ENCODE data around the gene THSD7A.

THSD7A gene

DNA sequence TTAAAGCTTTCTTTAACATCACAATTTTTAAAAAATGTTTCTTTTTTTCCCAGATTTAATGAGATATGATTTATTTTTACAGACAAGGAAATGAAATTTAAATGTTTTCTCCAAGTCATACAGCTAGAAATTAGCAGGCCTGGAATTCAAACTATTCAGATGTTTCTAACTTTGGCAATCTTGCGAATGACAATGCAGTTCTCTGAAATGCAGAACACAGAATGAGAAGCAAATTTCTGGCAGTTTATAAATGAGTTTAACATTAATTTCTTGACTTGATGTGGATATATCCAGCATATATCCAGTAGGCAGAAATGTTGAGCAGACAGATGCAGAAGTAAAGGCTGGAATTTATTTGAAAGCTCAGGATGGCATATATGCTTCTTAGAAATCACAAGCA is 227.5 kb downstream of the THSD7A start:
- Histone ChIP-seq H3K9me3 (ENCODE audit: low read depth, low read length) (no peaks in the 10 kb centered on the region), H3K27ac (no peak overlapping the region), H3K36me3 (ENCODE audit: insufficient read depth, low read length) (no peaks in the 10 kb centered on the region), H3K4me3 (no peak overlapping the region), H3K9ac (ENCODE audit: insufficient read length) (no peak overlapping the region)
- TF ChIP-seq POLR2AphosphoS5 (IDR thresholded peaks at IDR 0.05; ENCODE audit: borderline replicate concordance, low read depth, low read length), result no peak
- TF ChIP-seq FOXP2 (optimal IDR thresholded peaks at IDR 0.05; ENCODE audit: control extremely low read depth, extremely low read length, insufficient read depth), result no peak
- TF ChIP-seq EZH2 (IDR thresholded peaks at IDR 0.05), result no peak
- no peak for DNase-seq (ENCODE audit: low read depth, low spot score)

DNA sequence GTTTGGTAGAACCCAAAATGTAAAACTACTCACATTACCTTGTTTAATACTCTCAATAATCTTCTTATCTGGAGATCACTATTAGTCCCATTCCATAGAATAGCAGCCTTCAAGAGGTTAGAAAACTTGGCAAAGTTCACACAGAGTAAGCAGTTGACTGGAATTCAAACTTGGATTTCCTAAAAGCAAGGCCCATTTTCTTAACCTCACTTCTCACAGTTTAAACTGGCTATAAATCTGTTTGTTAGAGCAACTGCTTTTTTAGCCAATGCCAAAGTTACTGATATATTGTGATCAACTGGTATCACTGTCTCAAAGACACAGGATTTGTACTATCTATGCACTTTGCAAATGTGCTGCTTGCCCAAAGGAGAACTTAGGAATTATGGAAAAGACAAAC is 230.2 kb downstream of the THSD7A start:
- no peaks in the 10 kb centered on the region for H3K9me3 ChIP-seq (ENCODE audit: low read depth, low read length)
- no peak for TF ChIP-seq POLR2AphosphoS5 (IDR thresholded peaks at IDR 0.05; ENCODE audit: borderline replicate concordance, low read depth, low read length)
- TF ChIP-seq FOXP2 (optimal IDR thresholded peaks at IDR 0.05; ENCODE audit: control extremely low read depth, extremely low read length, insufficient read depth), result no peak
- no peak for TF ChIP-seq EZH2 (IDR thresholded peaks at IDR 0.05)
- no peak for DNase-seq (ENCODE audit: low read depth, low spot score)
- no peak overlapping the region for H3K27ac ChIP-seq
- H3K4me3 ChIP-seq, result no peak overlapping the region
- no peak overlapping the region for H3K9ac ChIP-seq (ENCODE audit: insufficient read length)
- H3K36me3 ChIP-seq (ENCODE audit: insufficient read depth, low read length), result no peaks in the 10 kb centered on the region

DNA sequence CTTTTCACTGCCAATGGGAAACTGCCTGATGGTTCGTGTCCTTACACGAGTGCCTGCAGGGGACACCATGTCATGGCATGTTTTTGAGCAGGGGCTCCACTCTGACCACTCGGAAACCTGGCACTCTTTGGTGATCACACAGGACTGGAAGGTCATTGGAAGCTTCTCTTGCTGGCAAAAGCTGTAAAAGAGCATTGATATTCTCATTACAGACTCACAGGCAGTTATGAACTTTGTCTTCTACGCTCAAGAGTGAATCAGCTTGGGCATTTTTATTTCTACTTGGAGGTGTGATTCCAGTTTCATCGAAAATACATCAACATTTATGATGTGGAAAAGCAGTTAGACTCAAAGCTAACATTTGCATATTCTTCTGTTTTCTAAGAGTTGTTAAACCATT is 238.7 kb downstream of the THSD7A start:
- H3K4me3 ChIP-seq, result no peak overlapping the region
- no peak for DNase-seq (ENCODE audit: low read depth, low spot score)
- no peak overlapping the region for H3K27ac ChIP-seq
- H3K9ac ChIP-seq (ENCODE audit: insufficient read length), result no peak overlapping the region
- no peak for TF ChIP-seq EZH2 (IDR thresholded peaks at IDR 0.05)
- no peak for TF ChIP-seq POLR2AphosphoS5 (IDR thresholded peaks at IDR 0.05; ENCODE audit: borderline replicate concordance, low read depth, low read length)
- TF ChIP-seq FOXP2 (optimal IDR thresholded peaks at IDR 0.05; ENCODE audit: control extremely low read depth, extremely low read length, insufficient read depth), result no peak
- H3K36me3 ChIP-seq (ENCODE audit: insufficient read depth, low read length), result no peaks in the 10 kb centered on the region
- no peaks in the 10 kb centered on the region for H3K9me3 ChIP-seq (ENCODE audit: low read depth, low read length)

DNA sequence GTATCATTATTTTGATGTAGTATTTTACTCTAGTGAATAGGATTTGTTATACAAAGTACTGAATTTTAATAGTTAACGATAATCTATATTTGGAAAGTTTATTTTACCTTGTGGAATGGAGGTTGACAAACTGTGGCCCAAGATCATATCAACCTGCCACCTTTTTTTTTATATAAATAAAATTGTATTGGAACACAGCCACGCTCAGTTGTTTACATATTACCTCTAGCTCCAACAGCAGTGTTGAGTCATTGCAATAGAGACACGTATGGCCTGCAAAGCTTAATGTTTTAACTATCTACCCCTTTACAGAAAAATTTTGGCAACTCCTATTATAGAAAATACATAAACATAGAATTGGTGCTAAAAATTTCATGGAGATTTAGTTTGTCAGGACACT is 239.3 kb downstream of the THSD7A start:
- Histone ChIP-seq H3K27ac (no peak overlapping the region), H3K36me3 (ENCODE audit: insufficient read depth, low read length) (no peaks in the 10 kb centered on the region), H3K9ac (ENCODE audit: insufficient read length) (no peak overlapping the region), H3K9me3 (ENCODE audit: low read depth, low read length) (no peaks in the 10 kb centered on the region), H3K4me3 (no peak overlapping the region)
- DNase-seq (ENCODE audit: low read depth, low spot score), result no peak
- TF ChIP-seq EZH2 (IDR thresholded peaks at IDR 0.05), result no peak

DNA sequence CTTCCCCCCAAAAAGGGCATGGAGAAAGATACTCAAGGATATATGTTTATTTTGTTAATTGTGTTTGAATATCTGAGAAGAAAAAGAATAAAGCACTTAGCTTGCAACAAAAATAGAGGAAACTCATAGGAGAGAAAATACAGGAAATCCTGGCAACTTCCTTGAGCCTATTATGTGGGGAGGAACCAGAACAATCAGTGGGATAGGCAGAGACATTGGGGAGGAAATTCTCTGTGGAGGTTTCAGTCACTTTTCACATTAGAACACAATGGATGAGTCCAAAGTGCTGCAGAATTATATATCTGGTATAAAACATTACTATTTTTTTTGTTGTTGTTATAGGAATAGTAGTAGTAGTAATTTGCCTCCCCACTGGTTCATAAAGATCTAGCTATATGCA is 240.1 kb downstream of the THSD7A start:
- no peak overlapping the region for H3K9ac ChIP-seq (ENCODE audit: insufficient read length)
- DNase-seq (ENCODE audit: low read depth, low spot score), result no peak
- H3K36me3 ChIP-seq (ENCODE audit: insufficient read depth, low read length), result no peaks in the 10 kb centered on the region
- H3K27ac ChIP-seq, result no peak overlapping the region
- H3K4me3 ChIP-seq, result no peak overlapping the region
- TF ChIP-seq FOXP2 (optimal IDR thresholded peaks at IDR 0.05; ENCODE audit: control extremely low read depth, extremely low read length, insufficient read depth), result no peak
- no peak for TF ChIP-seq EZH2 (IDR thresholded peaks at IDR 0.05)
- TF ChIP-seq POLR2AphosphoS5 (IDR thresholded peaks at IDR 0.05; ENCODE audit: borderline replicate concordance, low read depth, low read length), result no peak
- H3K9me3 ChIP-seq (ENCODE audit: low read depth, low read length), result no peaks in the 10 kb centered on the region

DNA sequence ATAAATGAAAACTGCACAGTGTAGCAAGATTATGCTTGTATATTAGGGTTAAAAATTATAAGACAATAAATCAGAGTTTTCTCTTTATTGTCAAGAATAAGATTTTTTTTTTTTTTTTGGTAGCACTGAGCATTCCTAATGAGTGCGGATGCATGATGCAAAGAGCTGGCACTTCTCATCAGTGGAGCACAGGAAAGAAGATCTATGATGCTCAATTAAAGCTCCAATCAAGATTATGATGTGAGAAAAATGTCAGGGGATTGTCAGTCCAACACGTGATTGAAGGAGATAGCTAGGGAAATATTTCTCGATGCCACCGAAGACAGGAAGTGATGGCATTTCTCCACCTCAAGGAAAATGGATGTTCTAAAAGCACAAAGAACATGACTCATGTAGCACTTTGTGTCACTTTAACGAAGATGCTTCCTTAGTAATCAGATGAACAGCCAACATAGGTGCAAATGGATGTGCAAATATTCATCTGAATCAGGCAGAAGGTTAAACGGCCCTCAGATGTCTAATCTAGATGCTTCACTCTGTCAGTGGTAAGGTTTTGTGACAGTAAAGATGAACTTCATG is 240.9 kb downstream of the THSD7A start:
- TF ChIP-seq FOXP2 (optimal IDR thresholded peaks at IDR 0.05; ENCODE audit: control extremely low read depth, extremely low read length, insufficient read depth) (no peak), EZH2 (IDR thresholded peaks at IDR 0.05) (no peak), POLR2AphosphoS5 (IDR thresholded peaks at IDR 0.05; ENCODE audit: borderline replicate concordance, low read depth, low read length) (no peak)
- no peak overlapping the region for H3K9ac ChIP-seq (ENCODE audit: insufficient read length)
- H3K27ac ChIP-seq, result no peak overlapping the region
- no peaks in the 10 kb centered on the region for H3K9me3 ChIP-seq (ENCODE audit: low read depth, low read length)
- H3K36me3 ChIP-seq (ENCODE audit: insufficient read depth, low read length), result no peaks in the 10 kb centered on the region
- DNase-seq (ENCODE audit: low read depth, low spot score), result no peak
- no peak overlapping the region for H3K4me3 ChIP-seq

DNA sequence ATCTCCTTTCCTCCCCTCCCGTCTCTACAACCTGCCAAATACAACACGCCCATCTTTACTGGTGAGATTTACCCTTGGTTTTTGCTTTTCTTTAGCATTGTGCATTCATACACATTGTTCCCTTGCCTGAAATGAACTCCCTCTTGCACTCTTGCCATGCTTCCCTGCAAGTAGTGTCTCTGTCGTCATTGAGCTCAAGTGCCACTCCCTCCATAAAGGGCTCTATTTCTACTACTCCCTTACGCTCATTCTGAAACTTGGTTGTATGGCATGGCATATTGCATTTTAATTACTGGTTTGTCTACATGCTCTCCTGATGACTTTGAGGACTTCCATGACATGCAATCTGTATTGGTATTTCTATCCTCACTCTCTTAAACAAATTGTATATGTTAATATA is 242.7 kb downstream of the THSD7A start:
- TF ChIP-seq POLR2AphosphoS5 (IDR thresholded peaks at IDR 0.05; ENCODE audit: borderline replicate concordance, low read depth, low read length) (no peak), FOXP2 (optimal IDR thresholded peaks at IDR 0.05; ENCODE audit: control extremely low read depth, extremely low read length, insufficient read depth) (no peak), EZH2 (IDR thresholded peaks at IDR 0.05) (no peak)
- DNase-seq (ENCODE audit: low read depth, low spot score), result no peak
- no peak overlapping the region for H3K27ac ChIP-seq

DNA sequence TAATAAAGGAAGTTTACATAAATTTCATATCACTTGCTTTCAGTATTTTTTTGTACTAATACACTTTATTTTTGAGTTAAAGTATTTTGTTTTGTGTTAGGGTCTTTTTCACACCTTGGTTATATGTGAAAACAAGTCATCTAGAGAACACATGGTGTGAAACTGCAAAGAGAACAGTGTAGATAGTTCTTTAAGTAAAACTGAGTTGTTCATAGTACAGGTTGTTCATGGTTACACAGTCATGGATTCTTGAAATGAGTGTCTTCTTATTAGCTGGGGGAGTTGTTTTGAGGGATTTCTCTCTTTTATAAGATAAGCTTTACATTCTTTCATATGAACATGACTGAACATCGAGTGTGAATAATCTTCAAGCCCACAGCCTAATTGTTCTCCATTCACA is 244.2 kb downstream of the THSD7A start:
- Histone ChIP-seq H3K9ac (ENCODE audit: insufficient read length) (no peak overlapping the region), H3K4me3 (no peak overlapping the region), H3K9me3 (ENCODE audit: low read depth, low read length) (no peaks in the 10 kb centered on the region), H3K36me3 (ENCODE audit: insufficient read depth, low read length) (no peaks in the 10 kb centered on the region), H3K27ac (no peak overlapping the region)
- TF ChIP-seq EZH2 (IDR thresholded peaks at IDR 0.05) (no peak), POLR2AphosphoS5 (IDR thresholded peaks at IDR 0.05; ENCODE audit: borderline replicate concordance, low read depth, low read length) (no peak), FOXP2 (optimal IDR thresholded peaks at IDR 0.05; ENCODE audit: control extremely low read depth, extremely low read length, insufficient read depth) (no peak)
- DNase-seq (ENCODE audit: low read depth, low spot score), result no peak

More for the DNA sequence above, 242.7 kb downstream of the THSD7A start:
- no peaks in the 10 kb centered on the region for H3K9me3 ChIP-seq (ENCODE audit: low read depth, low read length)
- no peak overlapping the region for H3K4me3 ChIP-seq
- H3K36me3 ChIP-seq (ENCODE audit: insufficient read depth, low read length), result no peaks in the 10 kb centered on the region
- H3K9ac ChIP-seq (ENCODE audit: insufficient read length), result no peak overlapping the region

DNA sequence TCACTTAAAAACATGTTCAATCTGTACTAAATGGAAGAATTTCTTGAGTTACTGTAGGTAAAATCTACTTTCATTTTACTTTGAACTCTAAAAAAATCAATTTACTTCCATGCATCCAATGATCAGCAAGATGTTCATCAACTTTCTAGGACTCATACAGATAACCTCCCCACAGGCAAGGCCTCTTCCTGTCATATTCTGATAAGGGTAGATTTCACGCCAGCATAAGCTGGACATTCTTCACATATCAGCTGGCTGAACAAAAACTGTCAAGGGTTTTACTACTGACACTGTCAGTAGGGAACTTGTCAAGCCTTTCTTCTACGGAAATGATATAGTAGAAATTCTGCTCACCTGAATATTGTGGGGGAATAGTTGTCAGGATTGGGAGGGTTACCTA is 244.9 kb downstream of the THSD7A start:
- no peak for DNase-seq (ENCODE audit: low read depth, low spot score)
- Histone ChIP-seq H3K9me3 (ENCODE audit: low read depth, low read length) (no peaks in the 10 kb centered on the region), H3K36me3 (ENCODE audit: insufficient read depth, low read length) (no peaks in the 10 kb centered on the region), H3K9ac (ENCODE audit: insufficient read length) (no peak overlapping the region), H3K27ac (no peak overlapping the region), H3K4me3 (no peak overlapping the region)
- TF ChIP-seq EZH2 (IDR thresholded peaks at IDR 0.05) (no peak), POLR2AphosphoS5 (IDR thresholded peaks at IDR 0.05; ENCODE audit: borderline replicate concordance, low read depth, low read length) (no peak), FOXP2 (optimal IDR thresholded peaks at IDR 0.05; ENCODE audit: control extremely low read depth, extremely low read length, insufficient read depth) (no peak)

All from SK-N-MC (cell line).